Measurements from ENCODE around the gene MGAT2. TPM values are rescaled to one million over a fixed set of nuclear protein-coding genes. Genes with fewer than 3 reads are reported as not detected.

MGAT2 gene
- total RNA-seq, 2 donors from 2014 or later = 34.7 to 69.0 TPM

DNA sequence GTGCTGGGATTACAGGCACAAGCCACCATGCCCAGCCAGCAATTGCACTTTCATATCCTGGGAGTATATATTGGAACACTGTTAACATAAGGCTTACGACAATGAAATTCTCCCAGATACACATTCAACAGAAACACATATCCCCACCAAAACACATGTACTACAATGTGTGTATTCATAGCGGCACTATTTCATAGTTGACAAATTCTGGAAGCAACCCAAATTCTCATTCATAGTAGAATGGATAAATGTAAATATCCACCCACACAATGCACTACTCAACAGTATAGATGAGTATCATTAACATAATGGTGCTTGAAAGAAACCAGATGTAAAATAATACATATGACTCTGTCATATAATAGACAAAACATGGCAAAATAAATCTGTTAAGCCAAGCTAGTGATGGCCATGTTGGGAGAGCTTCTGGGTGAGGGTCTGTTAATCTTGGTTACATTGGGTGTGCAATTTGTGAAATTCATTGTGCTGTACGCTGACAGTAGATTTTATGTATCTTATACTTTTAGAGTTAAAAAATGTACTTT, 17.0 kb downstream of the MGAT2 start:
- no peaks in the 10 kb centered on the region for H3K9me3 ChIP-seq
- TF ChIP-seq POLR2A (IDR thresholded peaks at IDR 0.05) (no peak), POLR2AphosphoS5 (IDR thresholded peaks at IDR 0.05) (no peak)
- TF ChIP-seq, protein P1, sequence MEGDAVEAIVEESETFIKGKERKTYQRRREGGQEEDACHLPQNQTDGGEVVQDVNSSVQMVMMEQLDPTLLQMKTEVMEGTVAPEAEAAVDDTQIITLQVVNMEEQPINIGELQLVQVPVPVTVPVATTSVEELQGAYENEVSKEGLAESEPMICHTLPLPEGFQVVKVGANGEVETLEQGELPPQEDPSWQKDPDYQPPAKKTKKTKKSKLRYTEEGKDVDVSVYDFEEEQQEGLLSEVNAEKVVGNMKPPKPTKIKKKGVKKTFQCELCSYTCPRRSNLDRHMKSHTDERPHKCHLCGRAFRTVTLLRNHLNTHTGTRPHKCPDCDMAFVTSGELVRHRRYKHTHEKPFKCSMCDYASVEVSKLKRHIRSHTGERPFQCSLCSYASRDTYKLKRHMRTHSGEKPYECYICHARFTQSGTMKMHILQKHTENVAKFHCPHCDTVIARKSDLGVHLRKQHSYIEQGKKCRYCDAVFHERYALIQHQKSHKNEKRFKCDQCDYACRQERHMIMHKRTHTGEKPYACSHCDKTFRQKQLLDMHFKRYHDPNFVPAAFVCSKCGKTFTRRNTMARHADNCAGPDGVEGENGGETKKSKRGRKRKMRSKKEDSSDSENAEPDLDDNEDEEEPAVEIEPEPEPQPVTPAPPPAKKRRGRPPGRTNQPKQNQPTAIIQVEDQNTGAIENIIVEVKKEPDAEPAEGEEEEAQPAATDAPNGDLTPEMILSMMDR (IDR thresholded peaks at IDR 0.05) = no peak
- H3K27ac ChIP-seq = no peak overlapping the region
- H3K36me3 ChIP-seq = no peaks in the 10 kb centered on the region
- intact Hi-C loops (cut with DNase I) = no loop called here
- DNase-seq (ENCODE audit: low spot score) = no peak
- H3K4me3 ChIP-seq = no peak overlapping the region
- no peaks in the 10 kb centered on the region for H3K27me3 ChIP-seq (replicated peaks; ENCODE audit: insufficient read depth)
- WGBS = 74% methylated on average over 3 of the region's 3 CpGs
- no peaks in the 10 kb centered on the region for H3K4me1 ChIP-seq (replicated peaks)

GRCh38 chr14:49640540-49641417, 20.2 kb downstream of the MGAT2 start:
- Histone ChIP-seq H3K27me3 (replicated peaks; ENCODE audit: insufficient read depth) (no peaks in the 10 kb centered on the region), H3K4me3 (no peak overlapping the region), H3K36me3 (no peaks in the 10 kb centered on the region), H3K4me1 (replicated peaks) (no peaks in the 10 kb centered on the region), H3K27ac (peak overlapping the region; percentile 61 to 71), H3K9me3 (no peaks in the 10 kb centered on the region)
- WGBS = 95% methylated on average over 7 of the region's 7 CpGs
- intact Hi-C loops (cut with DNase I) = no loop called here
- DNase-seq (ENCODE audit: low spot score) = no peak
- TF ChIP-seq, protein P1 (IDR thresholded peaks at IDR 0.05) = no peak
- TF ChIP-seq POLR2AphosphoS5 (IDR thresholded peaks at IDR 0.05) (no peak), POLR2A (IDR thresholded peaks at IDR 0.05) (no peak)

DNA sequence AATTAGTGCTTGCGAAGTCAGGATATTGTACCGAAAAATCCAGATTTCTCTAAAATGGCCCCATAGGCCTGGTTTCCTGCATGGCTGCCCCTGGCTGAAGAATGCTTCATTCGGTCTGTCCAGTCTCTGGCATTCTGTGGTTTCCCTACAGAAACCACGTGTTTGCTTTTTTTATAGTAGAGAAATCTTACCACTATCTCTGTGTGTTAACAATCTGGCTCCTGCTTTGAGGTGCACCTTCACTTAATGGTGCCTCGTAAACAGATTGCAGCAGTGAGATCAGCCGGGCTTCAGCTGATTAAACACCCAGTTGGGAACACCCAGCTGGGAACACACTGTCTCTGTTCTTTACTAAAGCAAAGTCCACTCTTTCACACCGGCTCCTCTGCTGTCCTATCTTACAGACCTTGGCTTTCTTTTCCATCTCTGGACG, 21.1 kb downstream of the MGAT2 start:
- H3K27me3 ChIP-seq (replicated peaks; ENCODE audit: insufficient read depth) = no peaks in the 10 kb centered on the region
- H3K4me3 ChIP-seq = no peak overlapping the region
- TF ChIP-seq, protein P1 (IDR thresholded peaks at IDR 0.05) = no peak
- peak; percentile 19 for TF ChIP-seq POLR2A (IDR thresholded peaks at IDR 0.05)
- TF ChIP-seq POLR2AphosphoS5 (IDR thresholded peaks at IDR 0.05) = peak; percentile 90
- peak overlapping the region; percentile 61 to 71 for H3K27ac ChIP-seq
- intact Hi-C loops (cut with DNase I) = no loop called here
- DNase-seq (ENCODE audit: low spot score) = peak; percentile 84
- 31% methylated on average over 8 of the region's 8 CpGs for WGBS
- H3K4me1 ChIP-seq (replicated peaks) = no peaks in the 10 kb centered on the region
- no peaks in the 10 kb centered on the region for H3K36me3 ChIP-seq
- H3K9me3 ChIP-seq = no peaks in the 10 kb centered on the region

DNA sequence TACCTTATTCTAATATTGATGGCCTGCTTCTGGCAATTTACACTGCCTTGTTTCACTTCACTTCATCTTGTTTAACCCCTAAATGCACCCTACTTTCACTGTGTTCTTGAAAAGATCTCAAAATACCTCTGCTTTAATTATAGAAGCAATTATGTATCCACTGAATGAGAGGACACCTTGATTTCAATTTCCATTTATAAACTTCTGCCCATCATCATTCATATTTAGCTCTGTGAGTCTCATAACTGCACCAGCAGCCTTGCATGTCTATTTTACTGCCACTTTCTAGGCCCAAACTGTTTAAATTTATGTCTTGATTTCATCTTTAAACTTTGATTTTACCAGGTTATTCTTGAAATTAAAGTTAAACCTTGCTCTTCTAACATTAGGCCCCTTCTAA, 21.6 kb downstream of the MGAT2 start:
- TF ChIP-seq, protein P1 (IDR thresholded peaks at IDR 0.05) = no peak
- TF ChIP-seq POLR2AphosphoS5 (IDR thresholded peaks at IDR 0.05) = no peak
- DNase-seq (ENCODE audit: low spot score) = no peak
- Histone ChIP-seq H3K27ac (peak overlapping the region; percentile 61 to 71), H3K36me3 (no peaks in the 10 kb centered on the region), H3K4me3 (no peak overlapping the region), H3K4me1 (replicated peaks) (no peaks in the 10 kb centered on the region), H3K27me3 (replicated peaks; ENCODE audit: insufficient read depth) (no peaks in the 10 kb centered on the region), H3K9me3 (no peaks in the 10 kb centered on the region)
- intact Hi-C loops (cut with DNase I) = no loop called here

DNA sequence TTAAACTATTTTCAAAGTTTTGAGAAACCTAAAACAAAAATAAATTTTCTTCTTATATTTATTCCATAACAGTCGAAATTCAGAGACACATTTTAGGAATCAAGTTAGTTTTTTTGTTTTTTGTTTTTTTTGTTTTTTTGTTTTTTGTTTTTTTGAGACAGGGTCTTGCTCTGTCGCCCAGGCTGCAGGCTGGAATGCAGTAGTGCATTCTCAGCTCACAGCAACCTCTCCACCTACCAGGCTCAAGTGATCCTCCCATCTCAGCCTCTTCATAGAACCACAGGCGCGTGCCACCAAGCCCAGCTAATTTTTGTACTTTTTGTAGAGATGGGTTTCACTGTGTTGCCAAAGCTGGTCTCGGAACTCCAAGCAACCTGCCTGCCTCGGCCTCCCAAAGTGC, 32.9 kb downstream of the MGAT2 start:
- Histone ChIP-seq H3K4me1 (replicated peaks) (no peaks in the 10 kb centered on the region), H3K36me3 (no peaks in the 10 kb centered on the region), H3K27me3 (replicated peaks; ENCODE audit: insufficient read depth) (no peaks in the 10 kb centered on the region), H3K4me3 (no peak overlapping the region), H3K9me3 (no peaks in the 10 kb centered on the region), H3K27ac (no peak overlapping the region)
- DNase-seq (ENCODE audit: low spot score) = no peak
- intact Hi-C loops (cut with DNase I) = no loop called here
- WGBS = 93% methylated on average over 6 of the region's 6 CpGs
- no peak for TF ChIP-seq POLR2AphosphoS5 (IDR thresholded peaks at IDR 0.05)
- TF ChIP-seq, protein P1 (IDR thresholded peaks at IDR 0.05) = no peak
- no peak for TF ChIP-seq POLR2A (IDR thresholded peaks at IDR 0.05)

All from prostate gland (tissue), 2 donors.